HepG2 (cell line): Measurements from ENCODE around the gene MT1M. TPM values are rescaled to one million over a fixed set of nuclear protein-coding genes. Genes with fewer than 3 reads are reported as not detected.

Experiments
- CC2D1A ChIP-seq: sonication (generic); formaldehyde crosslinking; IDR thresholded peaks from 2 replicates; pipeline ENCODE4 v1.8.1; 2023; ENCODE audit warnings: mild to moderate bottlenecking, missing genetic modification reagents
- HES4 ChIP-seq: sonication (generic); formaldehyde crosslinking; IDR thresholded peaks from 2 replicates; pipeline ENCODE4 v1.9.0; 2021; ENCODE audit warnings: mild to moderate bottlenecking, missing genetic modification reagents, borderline replicate concordance
- KDM1A ChIP-seq: IDR thresholded peaks from 2 replicates; pipeline ENCODE4 v1.6.1; 2016; ENCODE audit warnings: missing compliant biosample characterization
- KLF9 ChIP-seq: IDR thresholded peaks from 2 replicates; pipeline ENCODE4 v1.6.1; 2016; ENCODE audit warnings: low read depth
- POLR2G ChIP-seq: fragments of 200-400 bp; formaldehyde crosslinking; IDR thresholded peaks from 2 replicates; pipeline ENCODE4 v1.6.1; 2018; ENCODE audit warnings: mild to moderate bottlenecking, low read depth, low read length, moderate library complexity
- RARG ChIP-seq: sonication (generic); formaldehyde crosslinking; IDR thresholded peaks from 2 replicates; pipeline ENCODE4 v1.4.0; 2020; ENCODE audit warnings: low read depth, mild to moderate bottlenecking, missing genetic modification reagents
- ZNF451 ChIP-seq: sonication (generic); formaldehyde crosslinking; IDR thresholded peaks from 2 replicates; pipeline ENCODE4 v1.5.0; 2020; ENCODE audit warnings: mild to moderate bottlenecking, missing genetic modification reagents
- polyA plus RNA-seq, 8 experiments: library from polyadenylated mRNA; depleted of rRNA in 3 of 8; stranded (reverse) in 7 of 8; unstranded in 1 of 8; fragments of >200 nt; fragmentation: Illumina TruSeq in 4 of 8; extraction: Trizol in 4 of 8; gene quantifications; 2 replicates each; pipeline versions ENCODE4 v1.2.1 to v1.2.3, GENCODE V29; 2011 to 2016; ENCODE audit warnings: low read depth in 4 of 8, missing spikeins in 1 of 8, mixed read lengths in 1 of 8; ENCODE audit not compliant: insufficient read depth in 1 of 8
- total RNA-seq, 5 experiments: library from RNA; depleted of rRNA; stranded (reverse); fragments of >200 nt; fragmentation: Illumina TruSeq; extraction: Trizol; gene quantifications; 2 replicates each; pipeline ENCODE4 v1.2.3, GENCODE V29; 2016; ENCODE audit warnings: low read depth in 1 of 5
- TF ChIP-seq, protein P1 (sequence below): sonication (generic); formaldehyde crosslinking; IDR thresholded peaks from 2 replicates; pipeline ENCODE4 v1.5.0; 2020; ENCODE audit warnings: mild to moderate bottlenecking, missing genetic modification reagents
- TF ChIP-seq, protein P2 (sequence below): sonication (generic); formaldehyde crosslinking; IDR thresholded peaks from 2 replicates; pipeline ENCODE4 v1.5.1; 2020; ENCODE audit warnings: missing genetic modification reagents, mild to moderate bottlenecking, borderline replicate concordance
- TF ChIP-seq, protein P3 (sequence below): sonication (generic); formaldehyde crosslinking; IDR thresholded peaks from 2 replicates; pipeline ENCODE4 v1.9.0; 2021; ENCODE audit warnings: mild to moderate bottlenecking, missing genetic modification reagents
- TF ChIP-seq, protein P4 (sequence below): IDR thresholded peaks from 2 replicates; pipeline ENCODE4 v1.6.1; 2016; ENCODE audit warnings: missing compliant biosample characterization, missing genetic modification reagents, borderline replicate concordance
- TF ChIP-seq, protein P5 (sequence below): sonication (generic); formaldehyde crosslinking; IDR thresholded peaks from 2 replicates; pipeline ENCODE4 v1.5.0; 2020; ENCODE audit warnings: missing genetic modification reagents
- TF ChIP-seq, protein P6 (sequence below): sonication (generic); formaldehyde crosslinking; IDR thresholded peaks from 2 replicates; pipeline ENCODE4 v1.8.1; 2023; ENCODE audit warnings: missing genetic modification reagents, inconsistent platforms, borderline replicate concordance

The MT1M gene
- total and polyA plus RNA-seq, 2 of the 13 experiments (the other 11 are each of a cell fraction or from before 2014, with no cell fraction given), result 4.6 TPM; not detected in 1

DNA sequence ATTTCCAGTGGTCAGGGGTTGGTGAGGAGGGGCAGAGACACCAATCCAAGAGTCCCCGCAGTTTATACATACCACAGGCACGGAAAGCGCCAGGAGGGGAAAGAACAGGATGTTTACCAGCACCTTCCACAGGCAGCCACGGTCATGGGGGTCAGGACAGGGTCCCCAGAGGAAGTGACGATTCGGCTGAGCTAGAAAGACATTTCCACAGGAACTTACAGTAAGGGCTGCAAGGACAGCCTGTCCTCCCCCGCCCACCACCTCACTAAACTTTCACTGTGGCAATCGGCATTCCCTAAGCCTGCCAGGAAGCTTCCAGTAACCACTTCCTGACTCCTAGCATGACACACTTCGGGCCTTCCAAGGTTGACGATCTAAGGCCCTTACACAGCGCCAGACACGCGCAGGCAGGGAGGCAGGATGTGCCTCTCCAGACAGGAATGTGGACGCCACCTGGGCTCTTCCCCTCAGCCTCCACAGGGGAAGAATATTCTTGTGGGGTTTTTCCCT is 25.3 kb upstream of the MT1M start (continued):
- TF ChIP-seq CC2D1A (CRISPR knock-in tag) (no peak), HES4 (CRISPR knock-in tag) (0 out of 2 replicates have a peak, but pooled peaks have one; percentile 59), ZNF451 (CRISPR knock-in tag) (peak; percentile 95), KDM1A (peak; percentile 80), RARG (CRISPR knock-in tag) (no peak), POLR2G (peak; percentile 85), KLF9 (CRISPR knock-in tag) (peak; percentile 90; the same call in 1 of the 2 replicates)
- TF ChIP-seq, protein P1, sequence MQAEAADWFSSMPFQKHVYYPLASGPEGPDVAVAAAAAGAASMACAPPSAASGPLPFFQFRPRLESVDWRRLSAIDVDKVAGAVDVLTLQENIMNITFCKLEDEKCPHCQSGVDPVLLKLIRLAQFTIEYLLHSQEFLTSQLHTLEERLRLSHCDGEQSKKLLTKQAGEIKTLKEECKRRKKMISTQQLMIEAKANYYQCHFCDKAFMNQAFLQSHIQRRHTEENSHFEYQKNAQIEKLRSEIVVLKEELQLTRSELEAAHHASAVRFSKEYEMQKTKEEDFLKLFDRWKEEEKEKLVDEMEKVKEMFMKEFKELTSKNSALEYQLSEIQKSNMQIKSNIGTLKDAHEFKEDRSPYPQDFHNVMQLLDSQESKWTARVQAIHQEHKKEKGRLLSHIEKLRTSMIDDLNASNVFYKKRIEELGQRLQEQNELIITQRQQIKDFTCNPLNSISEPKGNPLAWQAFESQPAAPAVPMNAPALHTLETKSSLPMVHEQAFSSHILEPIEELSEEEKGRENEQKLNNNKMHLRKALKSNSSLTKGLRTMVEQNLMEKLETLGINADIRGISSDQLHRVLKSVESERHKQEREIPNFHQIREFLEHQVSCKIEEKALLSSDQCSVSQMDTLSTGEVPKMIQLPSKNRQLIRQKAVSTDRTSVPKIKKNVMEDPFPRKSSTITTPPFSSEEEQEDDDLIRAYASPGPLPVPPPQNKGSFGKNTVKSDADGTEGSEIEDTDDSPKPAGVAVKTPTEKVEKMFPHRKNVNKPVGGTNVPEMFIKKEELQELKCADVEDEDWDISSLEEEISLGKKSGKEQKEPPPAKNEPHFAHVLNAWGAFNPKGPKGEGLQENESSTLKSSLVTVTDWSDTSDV (CRISPR knock-in tag), result no peak
- TF ChIP-seq, protein P2, sequence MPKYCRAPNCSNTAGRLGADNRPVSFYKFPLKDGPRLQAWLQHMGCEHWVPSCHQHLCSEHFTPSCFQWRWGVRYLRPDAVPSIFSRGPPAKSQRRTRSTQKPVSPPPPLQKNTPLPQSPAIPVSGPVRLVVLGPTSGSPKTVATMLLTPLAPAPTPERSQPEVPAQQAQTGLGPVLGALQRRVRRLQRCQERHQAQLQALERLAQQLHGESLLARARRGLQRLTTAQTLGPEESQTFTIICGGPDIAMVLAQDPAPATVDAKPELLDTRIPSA, result no peak
- TF ChIP-seq, protein P3, sequence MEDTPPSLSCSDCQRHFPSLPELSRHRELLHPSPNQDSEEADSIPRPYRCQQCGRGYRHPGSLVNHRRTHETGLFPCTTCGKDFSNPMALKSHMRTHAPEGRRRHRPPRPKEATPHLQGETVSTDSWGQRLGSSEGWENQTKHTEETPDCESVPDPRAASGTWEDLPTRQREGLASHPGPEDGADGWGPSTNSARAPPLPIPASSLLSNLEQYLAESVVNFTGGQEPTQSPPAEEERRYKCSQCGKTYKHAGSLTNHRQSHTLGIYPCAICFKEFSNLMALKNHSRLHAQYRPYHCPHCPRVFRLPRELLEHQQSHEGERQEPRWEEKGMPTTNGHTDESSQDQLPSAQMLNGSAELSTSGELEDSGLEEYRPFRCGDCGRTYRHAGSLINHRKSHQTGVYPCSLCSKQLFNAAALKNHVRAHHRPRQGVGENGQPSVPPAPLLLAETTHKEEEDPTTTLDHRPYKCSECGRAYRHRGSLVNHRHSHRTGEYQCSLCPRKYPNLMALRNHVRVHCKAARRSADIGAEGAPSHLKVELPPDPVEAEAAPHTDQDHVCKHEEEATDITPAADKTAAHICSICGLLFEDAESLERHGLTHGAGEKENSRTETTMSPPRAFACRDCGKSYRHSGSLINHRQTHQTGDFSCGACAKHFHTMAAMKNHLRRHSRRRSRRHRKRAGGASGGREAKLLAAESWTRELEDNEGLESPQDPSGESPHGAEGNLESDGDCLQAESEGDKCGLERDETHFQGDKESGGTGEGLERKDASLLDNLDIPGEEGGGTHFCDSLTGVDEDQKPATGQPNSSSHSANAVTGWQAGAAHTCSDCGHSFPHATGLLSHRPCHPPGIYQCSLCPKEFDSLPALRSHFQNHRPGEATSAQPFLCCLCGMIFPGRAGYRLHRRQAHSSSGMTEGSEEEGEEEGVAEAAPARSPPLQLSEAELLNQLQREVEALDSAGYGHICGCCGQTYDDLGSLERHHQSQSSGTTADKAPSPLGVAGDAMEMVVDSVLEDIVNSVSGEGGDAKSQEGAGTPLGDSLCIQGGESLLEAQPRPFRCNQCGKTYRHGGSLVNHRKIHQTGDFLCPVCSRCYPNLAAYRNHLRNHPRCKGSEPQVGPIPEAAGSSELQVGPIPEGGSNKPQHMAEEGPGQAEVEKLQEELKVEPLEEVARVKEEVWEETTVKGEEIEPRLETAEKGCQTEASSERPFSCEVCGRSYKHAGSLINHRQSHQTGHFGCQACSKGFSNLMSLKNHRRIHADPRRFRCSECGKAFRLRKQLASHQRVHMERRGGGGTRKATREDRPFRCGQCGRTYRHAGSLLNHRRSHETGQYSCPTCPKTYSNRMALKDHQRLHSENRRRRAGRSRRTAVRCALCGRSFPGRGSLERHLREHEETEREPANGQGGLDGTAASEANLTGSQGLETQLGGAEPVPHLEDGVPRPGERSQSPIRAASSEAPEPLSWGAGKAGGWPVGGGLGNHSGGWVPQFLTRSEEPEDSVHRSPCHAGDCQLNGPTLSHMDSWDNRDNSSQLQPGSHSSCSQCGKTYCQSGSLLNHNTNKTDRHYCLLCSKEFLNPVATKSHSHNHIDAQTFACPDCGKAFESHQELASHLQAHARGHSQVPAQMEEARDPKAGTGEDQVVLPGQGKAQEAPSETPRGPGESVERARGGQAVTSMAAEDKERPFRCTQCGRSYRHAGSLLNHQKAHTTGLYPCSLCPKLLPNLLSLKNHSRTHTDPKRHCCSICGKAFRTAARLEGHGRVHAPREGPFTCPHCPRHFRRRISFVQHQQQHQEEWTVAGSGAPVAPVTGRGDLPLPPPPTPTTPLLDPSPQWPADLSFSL, result no peak
- TF ChIP-seq, protein P4, sequence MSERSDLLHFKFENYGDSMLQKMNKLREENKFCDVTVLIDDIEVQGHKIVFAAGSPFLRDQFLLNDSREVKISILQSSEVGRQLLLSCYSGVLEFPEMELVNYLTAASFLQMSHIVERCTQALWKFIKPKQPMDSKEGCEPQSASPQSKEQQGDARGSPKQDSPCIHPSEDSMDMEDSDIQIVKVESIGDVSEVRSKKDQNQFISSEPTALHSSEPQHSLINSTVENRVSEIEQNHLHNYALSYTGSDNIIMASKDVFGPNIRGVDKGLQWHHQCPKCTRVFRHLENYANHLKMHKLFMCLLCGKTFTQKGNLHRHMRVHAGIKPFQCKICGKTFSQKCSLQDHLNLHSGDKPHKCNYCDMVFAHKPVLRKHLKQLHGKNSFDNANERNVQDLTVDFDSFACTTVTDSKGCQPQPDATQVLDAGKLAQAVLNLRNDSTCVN (CRISPR knock-in tag), result peak; percentile 82
- TF ChIP-seq, protein P5, sequence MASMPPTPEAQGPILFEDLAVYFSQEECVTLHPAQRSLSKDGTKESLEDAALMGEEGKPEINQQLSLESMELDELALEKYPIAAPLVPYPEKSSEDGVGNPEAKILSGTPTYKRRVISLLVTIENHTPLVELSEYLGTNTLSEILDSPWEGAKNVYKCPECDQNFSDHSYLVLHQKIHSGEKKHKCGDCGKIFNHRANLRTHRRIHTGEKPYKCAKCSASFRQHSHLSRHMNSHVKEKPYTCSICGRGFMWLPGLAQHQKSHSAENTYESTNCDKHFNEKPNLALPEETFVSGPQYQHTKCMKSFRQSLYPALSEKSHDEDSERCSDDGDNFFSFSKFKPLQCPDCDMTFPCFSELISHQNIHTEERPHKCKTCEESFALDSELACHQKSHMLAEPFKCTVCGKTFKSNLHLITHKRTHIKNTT (CRISPR knock-in tag), result no peak
- TF ChIP-seq, protein P6, sequence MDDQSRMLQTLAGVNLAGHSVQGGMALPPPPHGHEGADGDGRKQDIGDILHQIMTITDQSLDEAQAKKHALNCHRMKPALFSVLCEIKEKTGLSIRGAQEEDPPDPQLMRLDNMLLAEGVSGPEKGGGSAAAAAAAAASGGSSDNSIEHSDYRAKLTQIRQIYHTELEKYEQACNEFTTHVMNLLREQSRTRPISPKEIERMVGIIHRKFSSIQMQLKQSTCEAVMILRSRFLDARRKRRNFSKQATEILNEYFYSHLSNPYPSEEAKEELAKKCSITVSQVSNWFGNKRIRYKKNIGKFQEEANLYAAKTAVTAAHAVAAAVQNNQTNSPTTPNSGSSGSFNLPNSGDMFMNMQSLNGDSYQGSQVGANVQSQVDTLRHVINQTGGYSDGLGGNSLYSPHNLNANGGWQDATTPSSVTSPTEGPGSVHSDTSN (CRISPR knock-in tag), result no peak
